Activated effector memory CD4-positive, alpha-beta T cell treated with Interleukin-2 at 50 U/mL for 16 hours (primary cell): ENCODE data around the gene ACR.

Experiments used
- DNase-seq: peaks from one replicate; pipeline ENCODE4 v3.0.0-alpha.2; 2020

ACR gene

DNA sequence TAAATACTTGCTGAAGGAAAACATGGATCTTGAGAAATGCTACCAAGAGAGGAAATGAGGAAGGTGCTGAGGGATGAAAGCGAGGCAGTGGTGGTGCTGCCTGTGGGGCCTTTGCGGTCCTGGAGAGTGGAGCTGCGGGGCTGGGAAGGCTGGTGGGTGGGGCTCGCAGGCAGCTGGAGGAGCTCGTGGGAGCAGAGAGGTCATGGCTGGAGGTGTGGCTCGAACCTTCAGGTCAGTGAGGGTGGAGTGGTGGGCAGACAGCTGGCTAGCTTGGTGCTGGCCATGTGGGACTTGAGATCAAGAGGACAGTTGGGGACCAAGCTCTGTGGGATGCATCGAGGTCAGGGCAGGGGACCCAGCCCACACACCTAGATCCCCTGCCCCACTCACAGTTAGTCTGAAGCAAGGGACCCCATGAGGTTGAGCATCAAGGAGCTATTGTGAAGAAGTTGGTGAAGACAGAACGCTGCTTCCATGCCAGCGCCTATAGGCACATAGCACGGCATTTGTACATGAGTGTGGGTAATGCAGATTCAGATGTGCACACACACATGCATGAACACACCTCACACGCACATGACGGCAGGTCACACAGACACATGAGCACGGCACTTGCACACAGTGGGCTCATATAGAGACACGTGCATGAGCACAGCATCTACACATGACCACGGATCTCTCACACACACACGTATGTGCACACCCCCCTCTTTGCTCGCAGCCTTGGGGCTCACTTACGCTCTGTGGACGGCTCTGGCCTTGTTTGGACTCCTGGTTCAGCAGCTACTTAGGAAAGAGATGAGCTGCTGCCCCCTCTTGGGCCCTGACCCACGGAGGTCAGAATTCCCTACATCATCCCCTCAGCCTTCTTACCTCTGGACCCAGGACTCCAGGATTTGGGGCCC lies 34.9 kb upstream of the ACR start:
- no peak for DNase-seq

- DNase-seq = no peak
These were observed 34.1 kb upstream of the ACR start for GRCh38 chr22:50703726-50704509.

GRCh38 chr22:50704510-50705218 lies 33.3 kb upstream of the ACR start:
- DNase-seq = no peak

DNA sequence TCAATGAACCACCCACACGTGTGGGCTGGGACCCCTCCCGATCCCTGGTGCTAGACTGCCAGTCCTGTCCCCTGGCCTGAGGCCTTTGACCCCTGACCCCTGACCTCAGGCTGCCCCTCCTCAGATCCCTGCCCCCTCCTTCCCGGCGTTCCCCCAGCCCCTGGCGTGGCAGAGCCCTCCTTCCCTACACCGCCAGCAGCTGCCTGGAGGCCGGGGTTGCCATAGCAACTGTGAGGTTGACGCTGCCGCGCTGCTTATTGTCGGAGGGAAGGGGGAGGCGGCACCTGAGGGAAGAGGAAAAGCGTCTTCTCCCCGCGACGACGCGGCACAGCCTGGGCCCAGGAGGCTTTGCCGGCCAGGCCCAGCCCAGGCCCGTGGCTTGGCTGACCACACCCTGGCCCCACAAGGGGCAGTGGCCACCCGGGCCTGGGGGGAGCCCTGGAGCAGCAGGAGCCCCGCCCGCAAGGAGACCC lies 32.7 kb upstream of the ACR start:
- no peak for DNase-seq

GRCh38 chr22:50705851-50706351 lies 32.1 kb upstream of the ACR start:
- no peak for DNase-seq

GRCh38 chr22:50706481-50707125 lies 31.4 kb upstream of the ACR start:
- no peak for DNase-seq

- no peak for DNase-seq
These were observed 29.5 kb upstream of the ACR start for GRCh38 chr22:50708474-50708873.

- no peak for DNase-seq
These were observed 29.0 kb upstream of the ACR start for GRCh38 chr22:50708996-50709395.

DNA sequence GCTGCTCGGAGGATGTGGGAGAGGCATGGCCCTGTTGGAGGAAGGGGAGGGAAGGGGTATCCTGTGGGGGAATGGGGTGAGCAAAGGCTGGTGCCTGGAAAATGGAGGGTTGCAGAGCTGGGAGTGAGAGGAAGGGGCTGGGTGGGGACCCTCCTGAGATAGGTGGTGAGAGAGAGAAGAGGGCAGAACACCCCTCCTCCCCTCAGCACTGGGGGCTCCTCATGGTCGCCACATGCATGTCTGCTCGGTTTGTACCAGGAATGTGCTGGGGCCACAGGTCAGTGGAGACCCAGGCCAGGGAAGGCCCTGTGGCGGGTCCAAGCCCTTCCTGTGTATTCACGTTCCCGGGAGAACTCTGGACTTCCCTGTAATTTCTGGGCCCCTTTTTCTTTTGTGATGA lies 27.8 kb upstream of the ACR start:
- DNase-seq = no peak

DNA sequence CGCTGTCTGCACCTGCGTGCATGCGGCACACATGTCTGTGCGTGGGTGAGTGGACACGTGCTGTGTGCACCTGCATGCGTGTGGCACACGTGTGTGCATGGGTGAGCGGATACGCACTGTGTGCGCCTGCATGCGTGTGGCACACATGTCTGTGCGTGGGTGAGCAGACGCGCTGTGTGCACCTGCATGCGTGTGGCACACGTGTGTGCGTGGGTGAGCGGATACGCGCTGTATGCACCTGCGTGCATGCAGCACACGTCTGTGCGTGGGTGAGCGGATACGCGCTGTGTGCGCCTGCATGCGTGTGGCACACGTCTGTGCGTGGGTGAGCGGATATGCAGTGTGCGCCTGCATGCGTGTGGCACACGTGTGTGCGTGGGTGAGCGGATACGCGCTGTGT lies 27.1 kb upstream of the ACR start:
- DNase-seq = no peak

- DNase-seq = no peak
These were observed 26.3 kb upstream of the ACR start for GRCh38 chr22:50711446-50712340.

GRCh38 chr22:50712341-50713007 lies 25.5 kb upstream of the ACR start:
- DNase-seq = no peak

GRCh38 chr22:50713008-50713385 lies 25.0 kb upstream of the ACR start:
- DNase-seq = no peak

DNA sequence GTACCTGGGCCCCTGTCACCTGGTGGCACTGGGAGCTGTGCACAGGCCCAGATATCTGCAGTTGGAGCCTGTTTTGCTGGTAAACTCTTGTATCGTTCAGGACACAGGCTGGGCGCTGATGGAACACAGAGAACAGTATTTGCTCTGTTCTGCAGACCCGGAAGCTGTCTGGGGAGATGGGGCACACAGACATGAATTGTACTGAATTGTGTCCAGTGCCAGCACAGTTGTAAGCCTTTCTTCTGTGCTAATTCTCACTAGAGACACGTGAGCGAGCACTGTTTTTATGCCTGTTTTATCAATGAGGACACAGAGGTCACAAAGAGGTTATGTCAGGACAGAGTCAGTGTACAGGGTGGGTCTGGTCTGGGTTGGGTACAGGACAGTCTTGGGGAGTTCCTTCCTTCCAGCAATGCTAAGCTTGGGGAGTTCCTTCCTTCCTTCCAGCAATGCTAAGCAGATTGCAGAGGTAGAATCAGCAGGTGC lies 24.4 kb upstream of the ACR start:
- DNase-seq = no peak

- DNase-seq = no peak
These were observed 23.9 kb upstream of the ACR start for GRCh38 chr22:50714150-50714549.

GRCh38 chr22:50714631-50715179 lies 23.3 kb upstream of the ACR start:
- DNase-seq = no peak

GRCh38 chr22:50715250-50715649 lies 22.8 kb upstream of the ACR start:
- no peak for DNase-seq

DNA sequence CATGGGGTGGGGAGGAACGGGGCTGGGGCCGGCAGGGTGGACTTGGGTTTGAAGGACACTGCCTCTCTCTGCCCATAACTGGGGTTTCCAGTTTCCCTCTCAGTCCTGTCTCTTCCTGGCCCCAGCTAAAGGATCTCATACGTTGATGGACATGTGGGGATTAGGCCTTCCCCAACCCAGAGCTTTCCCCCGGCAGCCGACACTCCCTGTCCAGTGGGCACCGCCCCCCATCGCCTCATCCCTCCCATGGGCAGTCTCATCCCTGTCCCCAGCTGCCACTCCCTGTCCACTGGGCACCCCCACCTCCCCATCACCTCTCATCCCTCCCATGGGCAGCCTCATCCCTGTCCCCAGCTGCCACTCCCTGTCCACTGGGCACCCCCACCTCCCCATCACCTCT lies 22.2 kb upstream of the ACR start:
- no peak for DNase-seq

- DNase-seq = no peak
These were observed 21.5 kb upstream of the ACR start for GRCh38 chr22:50716290-50717024.
